ENCODE measurements around the gene CRB2.
A peak's percentile ranks its signal among the peaks of the same experiment; 100 is the strongest.
"Not testable (repeated sequence)": the region's sequence is repeated elsewhere in the genome, so short reads cannot be mapped to it uniquely, and the experiment has no call there.

The CRB2 gene

DNA sequence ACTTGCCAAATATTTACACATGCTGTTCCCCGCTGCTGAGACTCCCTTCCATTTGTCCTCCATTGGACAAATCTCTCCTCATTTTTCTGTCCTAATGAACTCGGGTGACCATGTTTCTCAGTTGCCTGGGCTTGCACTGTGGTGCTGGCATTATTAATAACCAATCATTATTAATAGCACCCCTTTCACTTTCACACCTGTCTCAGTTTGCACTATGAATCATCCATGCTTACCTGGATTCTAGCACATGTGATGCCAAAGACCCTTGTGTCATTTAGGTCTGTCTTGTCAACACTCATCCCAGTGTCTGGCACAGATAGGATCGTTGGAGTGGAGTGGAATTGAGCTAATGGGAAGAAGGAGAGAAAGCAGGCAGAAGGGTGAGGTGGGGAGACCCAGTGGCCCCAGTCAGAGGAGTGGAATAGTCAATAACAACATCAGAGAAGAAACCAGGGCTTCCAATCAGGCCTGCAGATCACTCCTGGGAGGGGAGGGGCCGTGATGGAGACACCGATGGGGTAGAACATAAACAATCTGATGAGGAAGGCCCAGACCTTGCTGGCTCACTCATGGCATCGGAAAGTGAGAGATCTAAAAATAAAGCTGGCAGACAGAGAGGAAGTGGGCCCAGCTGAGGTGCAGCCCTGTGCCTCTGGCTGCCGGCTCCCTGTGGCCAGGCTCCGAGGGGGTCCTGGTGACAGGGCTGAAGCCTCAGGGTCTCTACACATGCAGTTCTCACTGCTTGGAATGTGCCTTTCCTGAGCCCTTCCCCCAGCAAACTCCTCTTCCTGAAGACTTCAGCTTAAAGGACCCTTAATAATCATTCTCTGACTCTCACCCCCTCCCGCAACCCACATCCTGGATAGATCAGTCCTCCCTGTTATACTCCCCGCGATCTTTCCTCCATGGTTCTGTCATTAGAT lies 33.5 kb upstream of the CRB2 start:
- FAIRE-seq (no peak), DNase-seq (ENCODE audit: insufficient read length, low spot score) (no peak)
- no peak for TF ChIP-seq POLR2A (IDR thresholded peaks at IDR 0.05; ENCODE audit: low read depth, low read length)

DNA sequence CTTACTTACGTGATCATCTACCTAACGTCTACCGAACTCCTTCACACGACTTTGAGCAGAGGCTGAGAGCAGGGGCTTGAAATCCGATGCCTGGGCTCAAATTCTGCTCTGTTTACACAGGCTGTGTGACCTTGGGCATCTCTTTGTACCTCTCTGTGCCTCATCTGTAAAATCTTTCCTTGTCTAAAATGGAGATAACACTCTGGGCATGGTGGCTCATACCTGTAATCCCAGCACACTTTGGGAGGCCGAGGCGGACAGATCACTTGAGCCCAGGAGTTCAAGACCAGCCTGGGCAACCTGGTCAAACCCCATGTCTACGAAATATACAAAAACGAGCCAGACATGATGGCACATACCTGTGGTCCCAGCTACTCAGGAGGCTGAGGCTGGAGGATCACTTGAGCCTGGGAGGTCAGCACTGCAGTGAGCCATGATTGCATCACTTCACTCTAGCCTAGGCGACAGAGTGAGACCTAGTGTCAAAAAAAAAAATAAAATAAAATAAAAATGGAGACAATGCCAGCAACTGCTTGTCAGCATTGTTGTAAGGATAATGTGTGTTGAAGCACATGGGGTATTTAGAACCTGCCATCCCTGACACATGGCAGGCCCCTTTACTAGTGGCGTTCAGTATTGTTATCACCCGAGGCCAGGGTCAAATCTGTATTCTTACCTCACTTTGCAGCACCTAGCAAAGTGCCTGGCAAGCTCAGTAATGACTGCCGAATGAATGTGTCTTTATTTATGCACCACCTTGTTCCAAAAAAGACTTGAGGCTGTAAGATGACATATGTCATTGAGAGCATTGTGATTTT lies 32.6 kb upstream of the CRB2 start:
- DNase-seq (ENCODE audit: insufficient read length, low spot score) = no peak
- FAIRE-seq = no peak
- TF ChIP-seq POLR2A (IDR thresholded peaks at IDR 0.05; ENCODE audit: low read depth, low read length) = no peak

DNA sequence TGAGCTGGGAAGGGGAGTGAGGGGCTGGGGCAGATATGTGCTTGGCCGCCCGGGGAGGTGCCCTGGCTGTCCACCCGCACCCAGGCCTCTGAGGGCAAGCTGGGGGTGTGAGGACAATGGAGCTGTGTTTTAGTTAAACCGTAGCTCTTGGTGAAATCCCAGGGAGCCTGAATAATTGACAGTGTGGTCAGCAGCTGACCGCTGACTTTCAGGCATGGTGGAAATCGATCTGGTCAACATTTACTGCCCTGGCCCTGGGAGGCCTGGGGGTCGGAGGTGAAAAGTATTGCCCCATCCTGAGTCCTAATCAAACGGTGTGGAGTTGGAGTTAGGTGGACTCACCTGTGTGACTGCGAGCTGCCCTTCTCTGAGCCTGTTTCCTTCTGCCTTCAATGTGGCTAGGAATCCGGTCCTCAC lies 31.2 kb upstream of the CRB2 start:
- no peak for TF ChIP-seq POLR2A (IDR thresholded peaks at IDR 0.05; ENCODE audit: low read depth, low read length)
- FAIRE-seq (no peak), DNase-seq (ENCODE audit: insufficient read length, low spot score) (no peak)

- FAIRE-seq (no peak), DNase-seq (ENCODE audit: insufficient read length, low spot score) (no peak)
- no peak for TF ChIP-seq POLR2A (IDR thresholded peaks at IDR 0.05; ENCODE audit: low read depth, low read length)
Measured at GRCh38 chr9:123326187-123326586, 29.8 kb upstream of the CRB2 start.

- DNase-seq (ENCODE audit: insufficient read length, low spot score) (no peak), FAIRE-seq (no peak)
- no peak for TF ChIP-seq POLR2A (IDR thresholded peaks at IDR 0.05; ENCODE audit: low read depth, low read length)
Measured at GRCh38 chr9:123326662-123327093, 29.3 kb upstream of the CRB2 start.

DNA sequence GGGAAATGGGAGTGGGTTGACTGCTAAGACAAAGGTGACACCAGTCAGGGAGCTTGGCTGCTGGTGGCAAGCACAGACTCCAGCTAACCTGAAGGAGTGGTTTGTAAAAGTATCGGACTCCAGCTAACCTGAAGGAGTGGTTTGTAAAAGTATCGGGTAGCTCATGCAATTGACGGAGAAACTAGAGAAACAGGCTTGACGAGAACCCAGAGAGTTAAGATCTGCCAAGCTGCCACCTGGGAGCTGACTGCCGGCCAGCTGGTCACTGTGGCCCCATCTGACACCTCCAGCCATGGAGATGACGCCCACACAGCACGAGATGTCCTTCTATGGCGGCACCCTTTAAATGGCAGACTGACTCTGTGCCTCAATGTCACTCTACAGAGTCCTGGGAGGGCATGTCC lies 28.3 kb upstream of the CRB2 start:
- DNase-seq (ENCODE audit: insufficient read length, low spot score) = no peak
- no peak for FAIRE-seq
- no peak for TF ChIP-seq POLR2A (IDR thresholded peaks at IDR 0.05; ENCODE audit: low read depth, low read length)

DNA sequence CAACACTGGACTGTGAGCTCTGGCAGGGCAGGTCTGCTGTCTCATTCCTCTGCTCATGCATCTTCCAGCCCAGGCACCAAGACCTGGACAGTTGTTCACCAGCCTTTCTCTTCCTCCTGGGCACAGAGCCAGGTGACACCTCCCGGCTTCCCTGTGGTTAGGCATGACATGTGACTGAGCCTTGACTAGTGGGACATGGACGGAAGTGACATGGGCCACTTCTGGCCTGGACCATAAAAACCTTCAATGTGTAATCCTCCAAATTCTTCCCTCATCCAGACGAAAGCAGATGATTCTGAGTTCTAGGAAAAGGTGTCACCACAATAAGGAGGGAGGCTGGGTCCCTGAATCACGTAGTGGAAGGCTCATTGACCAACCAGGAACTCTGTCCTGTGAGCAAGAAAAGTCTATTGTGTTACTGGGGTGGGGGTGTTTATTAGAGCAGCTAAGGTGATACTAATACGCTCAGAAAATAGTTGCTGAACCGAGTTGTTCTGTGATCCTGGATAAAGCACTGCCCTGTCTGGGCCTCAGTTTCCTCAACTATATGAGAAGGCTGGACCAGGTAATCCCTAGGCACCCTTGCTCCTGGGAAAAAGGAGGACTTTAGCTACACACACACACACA lies 26.6 kb upstream of the CRB2 start:
- FAIRE-seq (no peak), DNase-seq (ENCODE audit: insufficient read length, low spot score) (no peak)

DNA sequence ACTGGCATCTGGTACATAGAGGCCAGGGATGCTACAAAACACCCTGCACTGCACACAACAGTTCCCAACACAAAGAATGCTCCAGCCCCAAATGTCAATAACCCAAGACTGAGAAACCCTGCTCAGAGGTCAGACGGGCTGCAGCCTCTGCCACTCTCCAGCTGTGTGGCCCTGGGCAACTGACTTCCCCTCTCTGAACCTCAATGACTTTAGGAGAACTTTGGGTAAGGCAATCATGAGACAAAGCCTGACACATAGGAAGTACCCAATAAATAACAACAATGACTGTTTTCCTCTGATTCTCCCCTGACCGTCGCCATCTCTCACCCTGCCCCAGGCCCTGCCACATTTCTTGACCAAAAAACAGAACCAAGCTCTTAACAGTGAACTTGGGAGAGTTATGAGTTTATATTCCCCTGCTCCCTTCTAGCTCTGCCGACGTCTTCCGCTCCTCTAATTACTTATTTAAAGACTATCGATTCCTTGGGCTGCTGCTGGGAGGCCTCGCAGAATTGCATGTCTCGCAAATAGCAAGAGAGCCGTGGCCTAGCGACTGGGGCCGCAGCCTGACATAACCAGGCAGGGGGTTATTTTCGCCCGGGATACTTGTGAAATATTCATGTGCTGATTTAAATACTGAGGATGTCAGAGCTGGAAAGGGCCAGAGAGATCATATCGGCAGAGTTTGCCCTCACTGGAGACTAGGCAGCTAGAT lies 24.5 kb upstream of the CRB2 start:
- no peak for TF ChIP-seq POLR2A (IDR thresholded peaks at IDR 0.05; ENCODE audit: low read depth, low read length)
- DNase-seq (ENCODE audit: insufficient read length, low spot score) (no peak), FAIRE-seq (no peak)

More for the DNA sequence above, 26.6 kb upstream of the CRB2 start:
- no peak for TF ChIP-seq POLR2A (IDR thresholded peaks at IDR 0.05; ENCODE audit: low read depth, low read length)

GRCh38 chr9:123333058-123333669 lies 22.8 kb upstream of the CRB2 start:
- not testable (repeated sequence) for FAIRE-seq; DNase-seq (ENCODE audit: insufficient read length, low spot score)

- no peak for TF ChIP-seq POLR2A (IDR thresholded peaks at IDR 0.05; ENCODE audit: low read depth, low read length)
- no peak for FAIRE-seq
- DNase-seq (ENCODE audit: insufficient read length, low spot score) = no peak
Measured at GRCh38 chr9:123334639-123335038, 21.4 kb upstream of the CRB2 start.

- peak; percentile 91 for FAIRE-seq
- no peak for TF ChIP-seq POLR2A (IDR thresholded peaks at IDR 0.05; ENCODE audit: low read depth, low read length)
- peak; percentile 85 for DNase-seq (ENCODE audit: insufficient read length, low spot score)
Measured at GRCh38 chr9:123335193-123335985, 20.6 kb upstream of the CRB2 start.

DNA sequence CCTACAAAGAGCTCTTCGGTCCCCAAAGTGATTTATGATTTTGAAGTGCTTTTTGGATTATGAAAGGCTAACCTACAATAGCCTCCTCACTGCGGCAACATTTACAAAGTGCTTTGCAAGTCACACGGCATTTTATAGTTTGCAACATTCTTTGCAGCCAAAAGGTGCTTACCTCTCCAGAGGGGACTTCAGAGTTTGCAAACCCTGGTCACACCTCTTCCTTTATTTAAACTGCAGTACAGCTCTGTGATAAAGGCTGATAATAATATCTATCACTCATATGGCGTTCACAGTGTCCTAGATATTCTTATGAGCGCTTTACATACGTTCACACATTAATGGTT lies 20.0 kb upstream of the CRB2 start:
- TF ChIP-seq POLR2A (IDR thresholded peaks at IDR 0.05; ENCODE audit: low read depth, low read length) = no peak
- no peak for DNase-seq (ENCODE audit: insufficient read length, low spot score)
- no peak for FAIRE-seq
